Peyer's patch (tissue), 4 donors: Measurements from ENCODE around the gene SULT2B1.

Source experiments
- POLR2A ChIP-seq, 2 donors: fragments of 450-650 bp; IDR thresholded peaks; one replicate each; pipeline ENCODE4 v1.5.1; 2017; ENCODE audit warnings: antibody characterized with exemption in 2 of 2, mild to moderate bottlenecking in 2 of 2, moderate library complexity in 2 of 2
- TF ChIP-seq, protein P1 (sequence below), 6 experiments: fragments of 450-650 bp in 4 of 6; fragments of 200-600 bp in 2 of 6; sonication (generic) in 1 of 6; IDR thresholded peaks; one replicate each; pipeline ENCODE4 v1.5.1; 2017 to 2019; ENCODE audit warnings: antibody characterized with exemption in 6 of 6, mild to moderate bottlenecking in 3 of 6, moderate library complexity in 1 of 6

GRCh38 chr19:48615231-48616040, 63.5 kb downstream of the SULT2B1 start:
- TF ChIP-seq, protein P1, sequence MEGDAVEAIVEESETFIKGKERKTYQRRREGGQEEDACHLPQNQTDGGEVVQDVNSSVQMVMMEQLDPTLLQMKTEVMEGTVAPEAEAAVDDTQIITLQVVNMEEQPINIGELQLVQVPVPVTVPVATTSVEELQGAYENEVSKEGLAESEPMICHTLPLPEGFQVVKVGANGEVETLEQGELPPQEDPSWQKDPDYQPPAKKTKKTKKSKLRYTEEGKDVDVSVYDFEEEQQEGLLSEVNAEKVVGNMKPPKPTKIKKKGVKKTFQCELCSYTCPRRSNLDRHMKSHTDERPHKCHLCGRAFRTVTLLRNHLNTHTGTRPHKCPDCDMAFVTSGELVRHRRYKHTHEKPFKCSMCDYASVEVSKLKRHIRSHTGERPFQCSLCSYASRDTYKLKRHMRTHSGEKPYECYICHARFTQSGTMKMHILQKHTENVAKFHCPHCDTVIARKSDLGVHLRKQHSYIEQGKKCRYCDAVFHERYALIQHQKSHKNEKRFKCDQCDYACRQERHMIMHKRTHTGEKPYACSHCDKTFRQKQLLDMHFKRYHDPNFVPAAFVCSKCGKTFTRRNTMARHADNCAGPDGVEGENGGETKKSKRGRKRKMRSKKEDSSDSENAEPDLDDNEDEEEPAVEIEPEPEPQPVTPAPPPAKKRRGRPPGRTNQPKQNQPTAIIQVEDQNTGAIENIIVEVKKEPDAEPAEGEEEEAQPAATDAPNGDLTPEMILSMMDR (IDR thresholded peaks at IDR 0.05): no peak
- no peak for TF ChIP-seq POLR2A (IDR thresholded peaks at IDR 0.05)
